Measurements from ENCODE around the gene ESYT2.

Gene ESYT2

DNA sequence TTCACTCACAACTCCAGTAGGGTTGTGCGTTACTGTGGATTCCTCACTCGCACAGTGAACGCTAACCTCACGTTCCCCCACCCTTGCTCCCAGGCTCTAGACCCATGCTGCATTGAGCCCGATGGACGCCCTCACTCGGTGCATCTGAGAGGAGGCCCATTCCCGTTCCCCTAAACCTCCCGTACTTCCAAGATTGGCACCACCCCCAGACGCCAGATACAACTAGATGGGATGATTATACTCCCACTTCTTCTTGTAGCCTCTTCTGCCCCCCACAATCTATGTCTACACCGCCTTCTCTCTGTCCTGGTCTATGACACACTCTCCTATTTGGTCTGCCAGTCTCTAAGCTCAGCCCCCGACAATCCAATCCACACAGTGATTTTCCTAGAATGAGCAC lies 67.4 kb downstream of the ESYT2 start:
- no peak overlapping the region for H3K4me3 ChIP-seq (ENCODE audit: low read length)
- no peaks in the 10 kb centered on the region for H3K9me3 ChIP-seq (replicated peaks; ENCODE audit: insufficient read depth, low read length)
- H3K4me1 ChIP-seq (ENCODE audit: low read length), result no peaks in the 10 kb centered on the region
- H3K4me2 ChIP-seq (ENCODE audit: low read depth, low read length), result no peak overlapping the region
- TF ChIP-seq EZH2phosphoT487 (IDR thresholded peaks at IDR 0.05; ENCODE audit: low read length) (no peak), EZH2 (optimal IDR thresholded peaks at IDR 0.05; ENCODE audit: low read depth, low read length) (no peak)
- TF ChIP-seq, protein P1, sequence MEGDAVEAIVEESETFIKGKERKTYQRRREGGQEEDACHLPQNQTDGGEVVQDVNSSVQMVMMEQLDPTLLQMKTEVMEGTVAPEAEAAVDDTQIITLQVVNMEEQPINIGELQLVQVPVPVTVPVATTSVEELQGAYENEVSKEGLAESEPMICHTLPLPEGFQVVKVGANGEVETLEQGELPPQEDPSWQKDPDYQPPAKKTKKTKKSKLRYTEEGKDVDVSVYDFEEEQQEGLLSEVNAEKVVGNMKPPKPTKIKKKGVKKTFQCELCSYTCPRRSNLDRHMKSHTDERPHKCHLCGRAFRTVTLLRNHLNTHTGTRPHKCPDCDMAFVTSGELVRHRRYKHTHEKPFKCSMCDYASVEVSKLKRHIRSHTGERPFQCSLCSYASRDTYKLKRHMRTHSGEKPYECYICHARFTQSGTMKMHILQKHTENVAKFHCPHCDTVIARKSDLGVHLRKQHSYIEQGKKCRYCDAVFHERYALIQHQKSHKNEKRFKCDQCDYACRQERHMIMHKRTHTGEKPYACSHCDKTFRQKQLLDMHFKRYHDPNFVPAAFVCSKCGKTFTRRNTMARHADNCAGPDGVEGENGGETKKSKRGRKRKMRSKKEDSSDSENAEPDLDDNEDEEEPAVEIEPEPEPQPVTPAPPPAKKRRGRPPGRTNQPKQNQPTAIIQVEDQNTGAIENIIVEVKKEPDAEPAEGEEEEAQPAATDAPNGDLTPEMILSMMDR (IDR thresholded peaks at IDR 0.05; ENCODE audit: low read length), result no peak
- no peaks in the 10 kb centered on the region for H3K79me2 ChIP-seq (ENCODE audit: low read length)
- no peak for DNase-seq
- no peak overlapping the region for H2AFZ ChIP-seq (ENCODE audit: low read length)
- no peak overlapping the region for H3K27ac ChIP-seq (ENCODE audit: low read length)
- H3F3A ChIP-seq (ENCODE audit: insufficient read depth, low read length), result no peaks in the 10 kb centered on the region
- no peaks in the 10 kb centered on the region for H3K9me2 ChIP-seq (replicated peaks; ENCODE audit: insufficient read depth, low read length)
- H3K27me3 ChIP-seq (replicated peaks; ENCODE audit: insufficient read depth, low read length), result no peaks in the 10 kb centered on the region
- H3K9ac ChIP-seq (ENCODE audit: low read length), result no peak overlapping the region
- 0 out of 2 replicates have a peak, but pooled peaks cover 5% of the 10 kb centered on the region for H3K36me3 ChIP-seq (replicated peaks; ENCODE audit: insufficient read depth, low read length)
- H4K20me1 ChIP-seq (ENCODE audit: insufficient read depth, low read length), result no peaks in the 10 kb centered on the region

- H3K27ac ChIP-seq (ENCODE audit: low read length), result no peak overlapping the region
- H3K36me3 ChIP-seq (replicated peaks; ENCODE audit: insufficient read depth, low read length), result 0 out of 2 replicates have a peak, but pooled peaks cover 5% of the 10 kb centered on the region
- H3K9me2 ChIP-seq (replicated peaks; ENCODE audit: insufficient read depth, low read length), result no peaks in the 10 kb centered on the region
- no peak overlapping the region for H2AFZ ChIP-seq (ENCODE audit: low read length)
- H3K27me3 ChIP-seq (replicated peaks; ENCODE audit: insufficient read depth, low read length), result no peaks in the 10 kb centered on the region
- H3K4me2 ChIP-seq (ENCODE audit: low read depth, low read length), result no peak overlapping the region
- H3K4me3 ChIP-seq (ENCODE audit: low read length), result no peak overlapping the region
- no peaks in the 10 kb centered on the region for H3K9me3 ChIP-seq (replicated peaks; ENCODE audit: insufficient read depth, low read length)
- H3K79me2 ChIP-seq (ENCODE audit: low read length), result no peaks in the 10 kb centered on the region
- H4K20me1 ChIP-seq (ENCODE audit: insufficient read depth, low read length), result no peaks in the 10 kb centered on the region
- no peak for DNase-seq
- H3F3A ChIP-seq (ENCODE audit: insufficient read depth, low read length), result no peaks in the 10 kb centered on the region
- no peak for TF ChIP-seq EZH2 (optimal IDR thresholded peaks at IDR 0.05; ENCODE audit: low read depth, low read length)
- TF ChIP-seq EZH2phosphoT487 (IDR thresholded peaks at IDR 0.05; ENCODE audit: low read length), result no peak
- TF ChIP-seq, protein P1 (IDR thresholded peaks at IDR 0.05; ENCODE audit: low read length), result no peak
- H3K9ac ChIP-seq (ENCODE audit: low read length), result no peak overlapping the region
- no peaks in the 10 kb centered on the region for H3K4me1 ChIP-seq (ENCODE audit: low read length)
Observed at GRCh38 chr7:158760936-158761335, 68.4 kb downstream of the ESYT2 start.

DNA sequence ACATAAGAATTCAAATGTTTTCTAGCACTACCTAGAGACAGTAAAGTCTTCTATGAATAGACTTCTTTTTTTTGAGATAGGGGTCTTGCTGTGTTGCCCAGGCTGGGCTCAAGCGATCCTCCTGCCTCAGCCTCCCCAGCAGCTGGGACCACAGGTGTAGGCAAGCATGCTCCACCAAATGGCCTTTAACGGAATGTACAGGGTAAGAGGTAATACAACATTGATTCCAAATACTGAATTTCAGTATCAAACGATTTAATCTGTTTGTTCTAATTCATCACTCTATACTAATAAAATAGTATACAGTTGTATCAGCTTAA lies 68.9 kb downstream of the ESYT2 start:
- 0 out of 2 replicates have a peak, but pooled peaks cover 5% of the 10 kb centered on the region for H3K36me3 ChIP-seq (replicated peaks; ENCODE audit: insufficient read depth, low read length)

More for the DNA sequence above, 68.9 kb downstream of the ESYT2 start:
- Histone ChIP-seq H3K27ac (ENCODE audit: low read length) (no peak overlapping the region), H3K9me2 (replicated peaks; ENCODE audit: insufficient read depth, low read length) (no peaks in the 10 kb centered on the region), H4K20me1 (ENCODE audit: insufficient read depth, low read length) (no peaks in the 10 kb centered on the region), H3F3A (ENCODE audit: insufficient read depth, low read length) (no peaks in the 10 kb centered on the region), H3K9me3 (replicated peaks; ENCODE audit: insufficient read depth, low read length) (no peaks in the 10 kb centered on the region), H3K4me3 (ENCODE audit: low read length) (no peak overlapping the region), H3K4me1 (ENCODE audit: low read length) (no peaks in the 10 kb centered on the region), H3K4me2 (ENCODE audit: low read depth, low read length) (no peak overlapping the region), H3K27me3 (replicated peaks; ENCODE audit: insufficient read depth, low read length) (no peaks in the 10 kb centered on the region), H3K9ac (ENCODE audit: low read length) (no peak overlapping the region), H2AFZ (ENCODE audit: low read length) (no peak overlapping the region), H3K79me2 (ENCODE audit: low read length) (no peaks in the 10 kb centered on the region)
- TF ChIP-seq, protein P1 (IDR thresholded peaks at IDR 0.05; ENCODE audit: low read length), result no peak
- TF ChIP-seq EZH2phosphoT487 (IDR thresholded peaks at IDR 0.05; ENCODE audit: low read length) (no peak), EZH2 (optimal IDR thresholded peaks at IDR 0.05; ENCODE audit: low read depth, low read length) (no peak)
- DNase-seq, result no peak
